Activated CD4-positive, alpha-beta memory T cell treated with anti-CD3 and anti-CD28 coated beads, Interleukin-2, amount 10 ng/mL, durations not matched to agents 7 days and 5 days (primary cell): ENCODE measurements around the gene BCAS3. TPM values are rescaled to one million over a fixed set of nuclear protein-coding genes. Genes with fewer than 3 reads are reported as not detected.

Source experiments
- CTCF ChIA-PET: fragments of 350-600 bp; sonication (Branson Sonifier 250); formaldehyde crosslinking; loops from one replicate; lab custom pipeline; 2021; ENCODE audit warnings: antibody characterized with exemption, inconsistent platforms; lab: Charles Lee
- POLR2A ChIA-PET: fragments of 350-600 bp; sonication (Branson Sonifier 250); formaldehyde crosslinking; loops from one replicate; lab custom pipeline; 2021; ENCODE audit warnings: antibody characterized with exemption; lab: Charles Lee
- DNase-seq: peaks from one replicate; pipeline ENCODE4 v3.0.0-alpha.2; 2020
- H3K27ac Mint-ChIP-seq: one replicate; pipeline ENCODE4 v1.8.0; 2021; ENCODE audit warnings: mild to moderate bottlenecking, mixed read lengths
- H3K27me3 Mint-ChIP-seq: one replicate; pipeline ENCODE4 v1.8.0; 2021; ENCODE audit warnings: mixed read lengths
- H3K36me3 Mint-ChIP-seq: one replicate; pipeline ENCODE4 v1.8.0; 2021; ENCODE audit warnings: low read depth, mixed read lengths
- H3K4me1 Mint-ChIP-seq: one replicate; pipeline ENCODE4 v1.8.0; 2021; ENCODE audit warnings: mixed read lengths
- H3K4me3 Mint-ChIP-seq: one replicate; pipeline ENCODE4 v1.8.0; 2021; ENCODE audit warnings: mild to moderate bottlenecking, mixed read lengths
- H3K9me3 Mint-ChIP-seq: one replicate; pipeline ENCODE4 v1.8.0; 2021; ENCODE audit warnings: mixed read lengths
- total RNA-seq, 2 experiments: library from RNA; stranded (reverse); gene quantifications; one replicate each; pipeline ENCODE4 v1.2.3, GENCODE V29; 2021

The BCAS3 gene
- total RNA-seq, 2 experiments from 2014 or later: 16.2 to 19.8 TPM

DNA sequence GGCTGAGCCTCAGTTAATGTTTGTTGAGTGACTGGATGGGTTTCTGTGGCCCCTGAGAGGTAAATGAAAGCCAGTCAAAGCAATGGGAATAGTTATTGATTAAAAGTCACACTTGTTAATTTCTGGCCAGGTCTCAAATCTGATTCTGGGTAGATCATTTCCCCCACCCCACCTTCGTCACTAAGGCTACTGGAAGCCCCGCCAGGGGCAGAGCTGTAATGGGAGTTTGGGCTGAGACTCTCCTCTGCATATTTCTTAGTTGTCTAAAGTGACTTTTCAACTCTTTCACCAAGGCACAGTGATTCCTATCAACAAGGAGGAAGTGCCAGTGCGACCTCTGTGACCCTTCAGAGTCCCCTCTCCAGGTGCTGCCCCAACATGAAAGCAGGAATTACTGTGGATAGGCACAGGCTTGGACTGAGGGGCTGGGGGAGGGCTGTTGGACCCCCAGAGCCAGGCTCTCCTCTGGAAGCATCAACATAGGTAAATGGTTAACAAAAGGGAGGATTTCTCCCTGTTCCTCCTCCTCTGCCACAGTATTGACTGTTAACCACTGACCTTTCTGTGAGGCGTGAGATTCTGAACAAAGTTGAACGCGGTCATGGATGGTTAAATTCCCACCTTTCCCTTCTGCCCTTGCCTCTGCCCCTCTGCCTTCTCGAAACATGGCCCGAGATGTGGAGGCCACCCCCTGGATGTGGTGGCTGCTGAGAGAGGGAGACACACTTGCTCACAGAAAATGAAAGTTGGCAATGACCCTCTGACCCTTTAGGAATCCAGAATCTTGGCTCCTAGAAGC is 701.2 kb downstream of the BCAS3 start:
- POLR2A ChIA-PET: no interaction called here
- CTCF ChIA-PET: no interaction called here

GRCh38 chr17:61379457-61380216 is 702.0 kb downstream of the BCAS3 start:
- Mint-ChIP-seq H3K9me3 (no peaks in the 10 kb centered on the region), H3K36me3 (no peaks in the 10 kb centered on the region), H3K4me3 (no peak overlapping the region), H3K27ac (no peak overlapping the region), H3K4me1 (no peaks in the 10 kb centered on the region), H3K27me3 (no peaks in the 10 kb centered on the region)
- POLR2A ChIA-PET: no interaction called here
- DNase-seq: no peak
- CTCF ChIA-PET: no interaction called here

More for the DNA sequence above, 701.2 kb downstream of the BCAS3 start:
- H3K4me1 Mint-ChIP-seq: no peaks in the 10 kb centered on the region
- no peak overlapping the region for H3K27ac Mint-ChIP-seq
- no peak for DNase-seq
- no peak overlapping the region for H3K4me3 Mint-ChIP-seq
- no peaks in the 10 kb centered on the region for H3K9me3 Mint-ChIP-seq
- no peaks in the 10 kb centered on the region for H3K36me3 Mint-ChIP-seq
- H3K27me3 Mint-ChIP-seq: no peaks in the 10 kb centered on the region

DNA sequence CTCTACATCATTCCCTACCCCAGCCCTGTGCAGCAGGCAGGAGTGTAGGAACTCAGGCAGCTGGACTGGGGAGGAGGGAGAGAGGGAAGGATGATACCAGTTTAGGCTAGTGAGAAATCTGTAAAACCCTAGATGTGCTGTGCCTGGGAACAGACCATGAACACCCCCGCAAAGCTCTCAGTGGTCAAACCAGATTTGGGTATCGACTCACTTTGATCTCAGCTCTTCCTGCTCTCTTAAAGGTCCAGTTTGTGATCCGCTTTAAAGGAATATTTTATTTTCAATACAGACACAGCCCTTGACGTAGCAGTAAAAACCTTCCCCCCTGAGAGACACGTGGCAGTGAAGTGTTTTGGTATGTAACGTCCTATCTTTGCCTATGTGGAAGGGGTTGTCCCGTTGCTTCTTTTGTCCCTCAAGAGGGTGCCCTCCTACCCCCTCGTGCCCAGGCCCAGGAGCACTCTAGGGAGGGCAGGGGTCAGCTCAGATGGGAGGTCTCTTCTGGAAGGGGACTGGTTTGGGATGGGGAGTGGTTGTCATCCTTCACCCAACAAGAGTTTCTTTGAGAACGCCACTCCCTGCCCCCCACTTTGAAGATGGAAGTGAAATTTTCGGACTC is 702.7 kb downstream of the BCAS3 start:
- Mint-ChIP-seq H3K9me3 (no peaks in the 10 kb centered on the region), H3K4me3 (no peak overlapping the region), H3K27me3 (no peaks in the 10 kb centered on the region), H3K36me3 (no peaks in the 10 kb centered on the region), H3K4me1 (no peaks in the 10 kb centered on the region), H3K27ac (no peak overlapping the region)
- POLR2A ChIA-PET: no interaction called here
- CTCF ChIA-PET: no interaction called here
- no peak for DNase-seq

- no peak overlapping the region for H3K4me3 Mint-ChIP-seq
- H3K27ac Mint-ChIP-seq: no peak overlapping the region
- no peaks in the 10 kb centered on the region for H3K9me3 Mint-ChIP-seq
- no peaks in the 10 kb centered on the region for H3K4me1 Mint-ChIP-seq
- no peaks in the 10 kb centered on the region for H3K27me3 Mint-ChIP-seq
- H3K36me3 Mint-ChIP-seq: no peaks in the 10 kb centered on the region
- no peak for DNase-seq
- CTCF ChIA-PET: no interaction called here
- POLR2A ChIA-PET: no interaction called here
Measured at GRCh38 chr17:61380836-61381525, 703.3 kb downstream of the BCAS3 start.

DNA sequence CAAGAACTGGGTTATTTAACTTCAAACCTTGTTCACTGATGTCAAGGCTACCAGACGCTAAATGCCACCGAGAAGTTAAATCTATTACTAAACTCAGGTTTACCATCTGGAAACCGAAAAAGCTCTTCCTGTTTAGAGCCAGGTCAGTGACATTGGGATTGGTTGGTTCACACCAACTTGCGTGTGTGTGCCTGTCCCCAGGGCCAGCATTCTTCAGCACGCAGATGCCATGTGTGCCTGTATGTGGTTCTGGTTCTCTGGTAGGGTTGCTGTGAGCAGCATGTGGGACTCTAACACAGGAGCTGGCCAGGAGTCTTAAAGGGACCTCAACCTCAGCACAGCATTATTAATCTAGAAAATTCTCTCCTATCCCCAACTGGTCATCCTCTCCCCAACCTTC is 703.9 kb downstream of the BCAS3 start:
- CTCF ChIA-PET: no interaction called here

DNA sequence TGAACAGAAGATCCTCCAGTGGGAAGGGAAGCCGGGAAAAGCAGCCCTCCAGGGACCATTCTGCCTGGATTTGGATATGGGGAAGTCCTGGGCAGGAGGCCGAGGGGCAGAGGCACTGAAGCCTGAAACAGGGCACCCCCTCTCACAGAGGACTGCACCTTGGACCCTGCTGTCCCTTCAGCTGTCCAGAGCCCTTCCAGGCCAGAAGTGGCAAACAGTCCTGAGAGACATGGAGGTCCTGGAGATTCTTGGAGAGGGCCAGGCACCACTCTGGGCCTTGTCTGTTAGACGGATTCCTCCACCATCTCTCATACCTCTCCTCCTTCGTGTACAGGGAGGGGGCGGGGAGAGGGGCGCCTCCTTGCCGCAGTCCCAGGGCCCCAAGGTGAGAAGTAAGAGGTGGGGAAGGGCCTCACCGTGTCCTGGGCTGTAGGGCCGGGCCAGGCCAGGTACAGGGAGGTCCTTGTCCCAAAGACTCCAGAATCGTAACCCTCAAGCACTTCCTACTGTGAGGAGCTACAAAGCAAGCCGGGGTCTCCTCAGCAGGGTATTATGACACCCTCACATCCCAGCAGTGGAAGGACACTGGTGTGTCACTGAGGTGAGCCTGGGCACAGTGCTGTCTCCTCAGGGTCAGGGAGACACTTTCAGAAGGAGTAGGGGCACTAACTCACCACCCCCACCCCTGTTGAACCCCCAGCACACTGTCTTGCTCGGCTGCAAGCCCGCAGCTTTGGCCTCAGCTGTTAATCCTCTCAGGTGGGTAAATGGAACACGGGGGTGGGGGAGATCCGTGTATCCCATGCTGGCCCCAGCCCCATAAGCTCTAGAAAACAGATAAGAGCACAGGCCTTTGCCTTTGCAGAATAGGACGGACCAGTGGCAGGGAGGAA is 705.4 kb downstream of the BCAS3 start:
- CTCF ChIA-PET: no interaction called here
- H3K4me3 Mint-ChIP-seq: no peak overlapping the region
- POLR2A ChIA-PET: no interaction called here
- no peaks in the 10 kb centered on the region for H3K27me3 Mint-ChIP-seq
- no peaks in the 10 kb centered on the region for H3K9me3 Mint-ChIP-seq
- no peak for DNase-seq
- H3K27ac Mint-ChIP-seq: no peak overlapping the region
- H3K36me3 Mint-ChIP-seq: no peaks in the 10 kb centered on the region
- no peaks in the 10 kb centered on the region for H3K4me1 Mint-ChIP-seq

More for the DNA sequence above, 703.9 kb downstream of the BCAS3 start:
- no peaks in the 10 kb centered on the region for H3K9me3 Mint-ChIP-seq
- POLR2A ChIA-PET: no interaction called here
- H3K4me3 Mint-ChIP-seq: no peak overlapping the region
- H3K4me1 Mint-ChIP-seq: no peaks in the 10 kb centered on the region
- H3K27ac Mint-ChIP-seq: no peak overlapping the region
- DNase-seq: no peak
- no peaks in the 10 kb centered on the region for H3K27me3 Mint-ChIP-seq
- no peaks in the 10 kb centered on the region for H3K36me3 Mint-ChIP-seq

- POLR2A ChIA-PET: no interaction called here
- no peaks in the 10 kb centered on the region for H3K27me3 Mint-ChIP-seq
- no peaks in the 10 kb centered on the region for H3K4me1 Mint-ChIP-seq
- no peaks in the 10 kb centered on the region for H3K9me3 Mint-ChIP-seq
- no peak overlapping the region for H3K4me3 Mint-ChIP-seq
- no peak overlapping the region for H3K27ac Mint-ChIP-seq
- no peaks in the 10 kb centered on the region for H3K36me3 Mint-ChIP-seq
- DNase-seq: no peak
- CTCF ChIA-PET: no interaction called here
Measured at GRCh38 chr17:61383689-61384201, 706.1 kb downstream of the BCAS3 start.

GRCh38 chr17:61384354-61384691 is 706.7 kb downstream of the BCAS3 start:
- ChIA-PET CTCF (no interaction called here), POLR2A (no interaction called here)
- Mint-ChIP-seq H3K4me3 (no peak overlapping the region), H3K9me3 (no peaks in the 10 kb centered on the region), H3K27me3 (no peaks in the 10 kb centered on the region), H3K4me1 (no peaks in the 10 kb centered on the region), H3K27ac (no peak overlapping the region), H3K36me3 (no peaks in the 10 kb centered on the region)
- DNase-seq: no peak

DNA sequence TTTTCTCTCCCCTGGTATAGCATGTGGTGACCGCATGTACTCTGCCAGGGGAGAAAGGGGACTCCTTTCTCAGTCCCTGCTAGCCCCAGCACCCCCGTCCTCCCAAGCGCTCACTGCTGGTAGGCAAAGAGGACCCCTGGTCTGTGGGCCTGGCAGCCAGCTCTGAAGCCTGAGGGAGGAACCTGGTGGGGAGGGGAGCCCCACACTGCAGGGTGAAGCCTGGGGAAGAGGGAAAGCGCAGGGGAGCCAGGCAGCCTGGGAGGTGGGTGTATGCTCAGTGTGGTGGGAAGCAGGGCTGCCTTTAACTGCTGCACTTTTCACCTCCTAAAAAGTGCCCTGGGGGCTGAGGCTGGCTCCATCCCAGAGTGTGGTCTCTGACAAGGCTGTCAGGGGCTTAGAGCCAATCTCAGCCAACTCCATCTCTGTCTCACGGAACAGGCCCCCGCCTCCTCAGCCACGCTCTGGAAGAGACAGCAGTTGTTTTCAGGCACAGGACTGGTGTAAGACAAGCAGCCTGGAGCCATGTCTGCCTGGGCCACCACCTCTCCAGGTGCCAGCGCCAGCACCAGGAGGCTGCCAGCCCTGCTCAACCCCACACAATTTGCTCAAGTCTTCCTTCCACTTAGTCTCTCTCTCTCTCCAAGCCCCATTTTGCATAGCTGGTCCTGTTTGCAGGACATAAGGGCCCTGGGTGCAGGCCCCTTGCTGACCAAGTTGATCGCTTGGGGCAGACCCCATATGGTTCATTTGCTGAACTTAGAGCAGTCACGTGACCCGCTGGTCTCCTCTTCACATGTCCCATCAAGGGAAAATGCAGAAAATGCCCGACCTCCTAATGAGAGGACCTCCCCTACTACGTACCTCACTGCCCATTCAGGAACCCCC is 707.3 kb downstream of the BCAS3 start:
- no peaks in the 10 kb centered on the region for H3K36me3 Mint-ChIP-seq
- ChIA-PET CTCF (no interaction called here), POLR2A (no interaction called here)
- no peak overlapping the region for H3K27ac Mint-ChIP-seq
- no peak overlapping the region for H3K4me3 Mint-ChIP-seq
- H3K9me3 Mint-ChIP-seq: no peaks in the 10 kb centered on the region
- no peaks in the 10 kb centered on the region for H3K27me3 Mint-ChIP-seq
- no peak for DNase-seq
- H3K4me1 Mint-ChIP-seq: no peaks in the 10 kb centered on the region

GRCh38 chr17:61385577-61386236 is 708.1 kb downstream of the BCAS3 start:
- ChIA-PET CTCF (no interaction called here), POLR2A (no interaction called here)
- no peak overlapping the region for H3K4me3 Mint-ChIP-seq
- no peaks in the 10 kb centered on the region for H3K9me3 Mint-ChIP-seq
- no peak overlapping the region for H3K27ac Mint-ChIP-seq
- no peaks in the 10 kb centered on the region for H3K36me3 Mint-ChIP-seq
- no peaks in the 10 kb centered on the region for H3K27me3 Mint-ChIP-seq
- DNase-seq: no peak
- no peaks in the 10 kb centered on the region for H3K4me1 Mint-ChIP-seq

GRCh38 chr17:61386251-61386650 is 708.6 kb downstream of the BCAS3 start:
- Mint-ChIP-seq H3K4me1 (no peaks in the 10 kb centered on the region), H3K27me3 (peaks cover under 1% of the 10 kb centered on the region), H3K4me3 (no peak overlapping the region), H3K27ac (no peak overlapping the region), H3K9me3 (no peaks in the 10 kb centered on the region), H3K36me3 (no peaks in the 10 kb centered on the region)
- no peak for DNase-seq
- CTCF ChIA-PET: no interaction called here
- POLR2A ChIA-PET: no interaction called here
